GM21526 (cell line): Measurements from ENCODE around the gene CASP3.

Experiments
- ATAC-seq: cut with Tn5 transposase; IDR thresholded peaks from one replicate; pipeline ENCODE4 v1.9.1; 2021; ENCODE audit warnings: moderate library complexity; ENCODE audit not compliant: unreplicated experiment, low FRiP score

CASP3 gene

GRCh38 chr4:184649026-184649970, at the start of gene CASP3, which contains the start of gene PRIMPOL:
CASP3 (minus strand) TSS chr4:184649447; CDS start chr4:184638453, 10,994 bp downstream.
PRIMPOL (plus strand) TSS chr4:184649738; CDS start chr4:184657141, 7,403 bp downstream.
- peak; percentile 76 for ATAC-seq

GRCh38 chr4:184697956-184698355, 48.7 kb upstream of the CASP3 start:
- ATAC-seq: no peak

GRCh38 chr4:184695178-184695896, 46.1 kb upstream of the CASP3 start:
- no peak for ATAC-seq

- no peak for ATAC-seq
Observed at GRCh38 chr4:184694412-184694956, 45.2 kb upstream of the CASP3 start.

- ATAC-seq: no peak
Observed at GRCh38 chr4:184693056-184693455, 43.8 kb upstream of the CASP3 start.

GRCh38 chr4:184689681-184690080, 40.4 kb upstream of the CASP3 start:
- ATAC-seq: no peak

GRCh38 chr4:184688447-184688846, 39.2 kb upstream of the CASP3 start:
- ATAC-seq: no peak

- ATAC-seq: no peak
Observed at GRCh38 chr4:184688005-184688404, 38.8 kb upstream of the CASP3 start.

GRCh38 chr4:184684491-184685189, 35.4 kb upstream of the CASP3 start:
- no peak for ATAC-seq

- no peak for ATAC-seq
Observed at GRCh38 chr4:184681916-184682315, 32.7 kb upstream of the CASP3 start.

- ATAC-seq: no peak
Observed at GRCh38 chr4:184680698-184681097, 31.5 kb upstream of the CASP3 start.

- ATAC-seq: no peak
Observed at GRCh38 chr4:184675821-184676492, 26.7 kb upstream of the CASP3 start.

- ATAC-seq: no peak
Observed at GRCh38 chr4:184675018-184675417, 25.8 kb upstream of the CASP3 start.

GRCh38 chr4:184674011-184674410, 24.8 kb upstream of the CASP3 start:
- no peak for ATAC-seq

GRCh38 chr4:184672741-184673140, 23.5 kb upstream of the CASP3 start:
- no peak for ATAC-seq

GRCh38 chr4:184671101-184671500, 21.9 kb upstream of the CASP3 start:
- no peak for ATAC-seq

- no peak for ATAC-seq
Observed at GRCh38 chr4:184669251-184669650, 20.0 kb upstream of the CASP3 start.

GRCh38 chr4:184668511-184669114, 19.4 kb upstream of the CASP3 start:
- ATAC-seq: no peak

- no peak for ATAC-seq
Observed at GRCh38 chr4:184668096-184668495, 18.8 kb upstream of the CASP3 start.

GRCh38 chr4:184666670-184667069, 17.4 kb upstream of the CASP3 start:
- no peak for ATAC-seq
